Uterus (tissue), 2 donors: ENCODE data around the gene GYPE.
"Not testable (repeated sequence)": the region's sequence is repeated elsewhere in the genome, so short reads cannot be mapped to it uniquely, and the experiment has no call there.

ENCODE experiments used
- POLR2A ChIP-seq, 2 donors: fragments of 450-650 bp; IDR thresholded peaks; one replicate each; pipeline ENCODE4 v1.6.1; 2016; ENCODE audit warnings: antibody characterized with exemption in 2 of 2, mild to moderate bottlenecking in 1 of 2, moderate library complexity in 1 of 2
- TF ChIP-seq, protein P1 (sequence below), 4 experiments: fragments of 200-600 bp in 2 of 4; fragments of 450-650 bp in 2 of 4; sonication (generic) in 2 of 4; IDR thresholded peaks; one replicate each; pipeline ENCODE4 v1.5.1; 2016 to 2019; ENCODE audit warnings: antibody characterized with exemption in 4 of 4, mild to moderate bottlenecking in 2 of 4, moderate library complexity in 1 of 4

DNA sequence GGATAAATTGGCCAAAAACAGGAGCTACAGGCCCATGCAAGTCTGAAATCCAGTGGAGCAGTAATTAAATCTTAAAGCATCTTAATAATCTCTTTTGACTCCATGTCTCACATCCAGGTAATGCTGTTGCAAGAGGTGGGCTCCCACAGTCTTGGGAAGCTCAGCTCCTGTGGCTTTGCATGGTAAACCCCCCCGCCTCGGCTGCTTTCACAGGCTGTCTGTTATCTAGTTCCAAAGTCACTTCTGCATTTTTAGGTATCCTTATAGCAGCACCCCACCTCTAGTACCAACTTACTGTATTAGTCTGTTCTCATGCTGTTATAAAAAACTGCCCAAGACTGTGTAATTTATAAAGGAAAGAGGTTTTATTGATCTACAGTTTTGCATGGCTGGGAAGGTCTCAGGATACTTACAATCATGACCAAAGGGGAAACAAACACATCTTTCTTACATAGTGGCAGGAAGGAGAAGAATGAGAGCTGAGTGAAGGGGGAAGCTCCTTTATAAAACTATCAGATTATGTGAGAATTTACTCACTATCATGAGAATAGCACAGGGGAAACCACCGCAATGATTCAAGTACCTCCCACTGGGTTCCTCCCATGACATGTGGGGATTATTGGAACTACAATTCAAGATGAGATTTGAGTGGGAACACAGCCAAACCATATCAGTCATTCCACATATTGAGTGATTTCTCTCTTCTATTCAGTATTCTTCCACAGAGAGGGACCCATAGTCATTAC, 34.7 kb downstream of the GYPE start:
- not testable (repeated sequence) for TF ChIP-seq POLR2A (IDR thresholded peaks at IDR 0.05)
- TF ChIP-seq, protein P1, sequence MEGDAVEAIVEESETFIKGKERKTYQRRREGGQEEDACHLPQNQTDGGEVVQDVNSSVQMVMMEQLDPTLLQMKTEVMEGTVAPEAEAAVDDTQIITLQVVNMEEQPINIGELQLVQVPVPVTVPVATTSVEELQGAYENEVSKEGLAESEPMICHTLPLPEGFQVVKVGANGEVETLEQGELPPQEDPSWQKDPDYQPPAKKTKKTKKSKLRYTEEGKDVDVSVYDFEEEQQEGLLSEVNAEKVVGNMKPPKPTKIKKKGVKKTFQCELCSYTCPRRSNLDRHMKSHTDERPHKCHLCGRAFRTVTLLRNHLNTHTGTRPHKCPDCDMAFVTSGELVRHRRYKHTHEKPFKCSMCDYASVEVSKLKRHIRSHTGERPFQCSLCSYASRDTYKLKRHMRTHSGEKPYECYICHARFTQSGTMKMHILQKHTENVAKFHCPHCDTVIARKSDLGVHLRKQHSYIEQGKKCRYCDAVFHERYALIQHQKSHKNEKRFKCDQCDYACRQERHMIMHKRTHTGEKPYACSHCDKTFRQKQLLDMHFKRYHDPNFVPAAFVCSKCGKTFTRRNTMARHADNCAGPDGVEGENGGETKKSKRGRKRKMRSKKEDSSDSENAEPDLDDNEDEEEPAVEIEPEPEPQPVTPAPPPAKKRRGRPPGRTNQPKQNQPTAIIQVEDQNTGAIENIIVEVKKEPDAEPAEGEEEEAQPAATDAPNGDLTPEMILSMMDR (IDR thresholded peaks at IDR 0.05) = not testable (repeated sequence)
